NCI-H774 (cell line): ENCODE results near the gene SPATA33.
"Not testable (repeated sequence)": the region's sequence is repeated elsewhere in the genome, so short reads cannot be mapped to it uniquely, and the experiment has no call there.

Source experiments
- DNase-seq: peaks from one replicate; lab custom pipeline; 2025; lab: John Stamatoyannopoulos, UW

SPATA33 gene

DNA sequence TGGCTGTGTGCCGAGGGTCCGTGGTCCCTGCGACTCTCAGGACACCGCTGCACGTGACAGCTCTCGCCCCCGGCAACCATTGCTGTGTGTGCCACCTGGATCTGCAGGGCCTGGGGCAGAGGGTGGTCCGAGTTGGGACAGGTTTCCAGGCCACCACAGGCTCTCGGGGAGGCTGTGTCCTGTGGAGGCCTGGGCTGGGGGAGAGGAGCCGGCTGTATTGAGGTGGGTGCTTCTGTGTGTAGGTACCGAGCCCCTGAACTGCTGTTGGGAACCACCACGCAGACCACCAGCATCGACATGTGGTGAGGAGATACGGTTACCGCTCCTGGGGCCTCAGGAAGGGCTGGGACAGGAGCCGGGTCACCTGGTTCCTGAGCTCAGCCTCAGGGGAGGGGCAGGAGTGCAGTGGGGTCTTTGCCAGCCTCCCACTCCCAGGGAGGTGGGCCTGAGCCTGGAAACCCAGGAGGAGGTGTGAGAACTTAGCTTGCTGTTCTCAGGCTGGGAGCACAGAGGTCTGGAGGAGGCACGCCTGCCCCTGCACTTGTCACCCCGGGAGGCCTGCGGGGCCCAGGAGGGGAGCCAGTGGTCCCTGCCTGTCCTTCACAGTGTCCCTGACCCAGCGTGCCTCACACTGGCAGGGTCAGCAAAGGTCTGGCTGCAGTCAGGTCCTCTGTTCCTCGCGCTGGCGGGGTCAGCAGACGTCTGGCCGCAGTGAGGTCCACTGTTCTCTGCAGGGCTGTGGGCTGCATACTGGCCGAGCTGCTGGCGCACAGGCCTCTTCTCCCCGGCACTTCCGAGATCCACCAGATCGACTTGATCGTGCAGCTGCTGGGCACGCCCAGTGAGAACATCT lies 36.5 kb downstream of the SPATA33 start:
- DNase-seq, result no peak

DNA sequence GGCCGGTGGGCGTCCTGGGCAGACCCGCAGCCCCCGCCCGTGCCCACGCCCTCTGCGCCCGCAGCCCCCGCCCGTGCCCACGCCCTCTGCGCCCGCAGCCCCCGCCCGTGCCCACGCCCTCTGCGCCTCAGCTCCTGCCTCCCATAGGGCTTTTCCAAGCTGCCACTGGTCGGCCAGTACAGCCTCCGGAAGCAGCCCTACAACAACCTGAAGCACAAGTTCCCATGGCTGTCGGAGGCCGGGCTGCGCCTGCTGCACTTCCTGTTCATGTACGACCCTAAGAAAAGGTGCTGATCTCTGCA lies 37.1 kb downstream of the SPATA33 start:
- DNase-seq, result not testable (repeated sequence)

DNA sequence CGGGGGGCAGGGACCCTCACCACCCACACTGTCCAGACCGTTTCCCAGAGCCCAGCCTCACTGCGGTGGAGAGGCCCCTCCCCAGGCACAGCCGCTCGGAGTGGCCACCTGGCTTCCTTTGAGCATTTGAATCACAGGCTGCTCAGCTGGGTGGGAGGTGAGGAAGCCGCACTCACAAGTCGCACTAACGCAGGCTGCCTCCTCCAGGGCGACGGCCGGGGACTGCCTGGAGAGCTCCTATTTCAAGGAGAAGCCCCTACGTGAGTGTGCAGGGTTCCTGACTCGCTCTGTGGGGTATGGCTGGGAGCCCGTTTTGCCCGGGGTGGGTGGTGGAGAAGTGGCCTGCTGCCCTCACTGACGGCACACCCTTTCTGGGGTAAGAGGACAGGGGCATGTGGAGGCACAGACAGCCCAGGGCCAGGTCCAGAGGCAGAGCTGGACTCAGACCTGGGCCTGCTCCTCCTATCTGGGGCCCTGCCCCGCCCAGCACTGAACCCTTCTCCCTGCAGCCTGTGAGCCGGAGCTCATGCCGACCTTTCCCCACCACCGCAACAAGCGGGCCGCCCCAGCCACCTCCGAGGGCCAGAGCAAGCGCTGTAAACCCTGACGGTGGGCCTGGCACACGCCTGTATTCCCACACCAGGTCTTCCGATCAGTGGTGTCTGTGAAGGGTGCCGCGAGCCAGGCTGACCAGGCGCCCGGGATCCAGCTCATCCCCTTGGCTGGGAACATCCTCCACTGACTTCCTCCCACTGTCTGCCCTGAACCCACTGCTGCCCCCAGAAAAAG lies 37.6 kb downstream of the SPATA33 start:
- DNase-seq, result no peak

DNA sequence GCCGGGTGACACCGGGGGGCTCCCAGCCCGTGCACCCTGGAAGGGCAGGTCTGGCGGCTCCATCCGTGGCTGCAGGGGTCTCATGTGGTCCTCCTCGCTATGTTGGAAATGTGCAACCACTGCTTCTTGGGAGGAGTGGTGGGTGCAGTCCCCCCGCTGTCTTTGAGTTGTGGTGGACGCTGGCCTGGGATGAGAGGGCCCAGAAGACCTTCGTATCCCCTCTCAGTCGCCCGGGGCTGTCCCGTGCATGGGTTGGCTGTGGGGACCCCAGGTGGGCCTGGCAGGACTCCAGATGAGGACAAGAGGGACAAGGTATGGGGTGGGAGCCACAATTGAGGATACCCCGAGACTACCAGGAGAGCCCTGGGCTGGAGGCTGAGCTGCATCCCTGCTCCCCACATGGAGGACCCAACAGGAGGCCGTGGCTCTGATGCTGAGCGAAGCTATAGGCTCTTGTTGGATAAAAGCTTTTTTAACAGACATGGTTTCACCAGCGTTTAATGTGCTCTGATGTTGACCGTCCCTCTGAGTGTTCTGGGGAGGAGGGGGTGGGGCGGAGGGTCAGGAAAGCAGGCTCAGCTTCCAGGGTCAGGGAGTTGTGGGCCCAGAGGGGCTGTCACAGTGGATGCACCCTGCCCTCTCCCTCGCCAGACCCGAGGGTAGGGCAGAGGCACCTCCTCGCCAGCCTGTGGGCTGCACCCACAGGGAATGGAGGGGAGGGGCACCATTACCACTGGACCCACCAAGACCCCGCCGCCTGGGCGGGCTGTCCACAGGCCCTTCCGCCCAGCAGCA lies 38.4 kb downstream of the SPATA33 start:
- DNase-seq, result no peak

DNA sequence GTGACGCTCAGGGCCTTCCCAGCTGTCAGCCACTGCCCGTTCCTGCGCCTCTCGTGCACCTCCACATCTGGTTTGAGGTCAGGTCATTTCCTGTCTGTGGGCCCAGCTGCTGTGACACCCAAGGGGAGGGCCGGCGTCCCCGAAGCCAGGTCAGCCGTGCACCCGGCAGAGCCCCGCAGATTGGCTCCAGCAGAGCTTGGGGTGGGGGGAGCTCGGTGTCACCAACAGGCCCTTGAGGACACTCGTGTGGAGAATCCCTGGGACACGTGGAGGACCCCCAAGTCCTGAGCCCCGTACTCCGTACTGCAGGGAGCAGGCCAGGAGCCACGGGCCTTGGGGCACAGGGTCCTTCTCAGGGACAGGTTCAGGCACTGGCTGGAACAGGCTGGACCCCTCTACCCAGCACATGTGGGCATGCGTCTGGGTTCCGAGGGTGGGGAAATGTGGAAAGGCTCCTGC lies 39.1 kb downstream of the SPATA33 start:
- no peak for DNase-seq

DNA sequence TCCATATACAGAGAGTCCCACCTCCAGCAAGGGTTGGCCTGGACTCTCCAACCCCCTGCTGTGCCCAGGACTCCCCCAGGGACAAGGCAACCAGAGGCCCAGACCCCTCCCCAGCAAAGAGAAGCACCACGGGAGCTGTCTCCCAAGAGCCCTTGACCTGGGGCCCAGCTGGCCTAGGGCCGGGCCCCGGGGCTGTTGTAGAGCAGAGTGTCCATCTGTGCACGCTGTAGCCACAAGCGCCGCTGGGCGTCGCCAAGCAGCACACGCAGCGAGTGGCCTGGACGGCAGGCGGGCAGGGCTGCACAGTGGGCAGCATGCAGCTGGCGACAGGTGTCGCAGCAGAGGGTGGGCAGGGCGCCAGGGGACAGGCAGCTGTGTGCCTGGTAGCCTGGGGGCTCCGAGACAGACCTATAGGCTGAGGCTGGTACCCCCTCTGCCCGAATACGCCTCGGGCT lies 39.6 kb downstream of the SPATA33 start:
- DNase-seq, result no peak

DNA sequence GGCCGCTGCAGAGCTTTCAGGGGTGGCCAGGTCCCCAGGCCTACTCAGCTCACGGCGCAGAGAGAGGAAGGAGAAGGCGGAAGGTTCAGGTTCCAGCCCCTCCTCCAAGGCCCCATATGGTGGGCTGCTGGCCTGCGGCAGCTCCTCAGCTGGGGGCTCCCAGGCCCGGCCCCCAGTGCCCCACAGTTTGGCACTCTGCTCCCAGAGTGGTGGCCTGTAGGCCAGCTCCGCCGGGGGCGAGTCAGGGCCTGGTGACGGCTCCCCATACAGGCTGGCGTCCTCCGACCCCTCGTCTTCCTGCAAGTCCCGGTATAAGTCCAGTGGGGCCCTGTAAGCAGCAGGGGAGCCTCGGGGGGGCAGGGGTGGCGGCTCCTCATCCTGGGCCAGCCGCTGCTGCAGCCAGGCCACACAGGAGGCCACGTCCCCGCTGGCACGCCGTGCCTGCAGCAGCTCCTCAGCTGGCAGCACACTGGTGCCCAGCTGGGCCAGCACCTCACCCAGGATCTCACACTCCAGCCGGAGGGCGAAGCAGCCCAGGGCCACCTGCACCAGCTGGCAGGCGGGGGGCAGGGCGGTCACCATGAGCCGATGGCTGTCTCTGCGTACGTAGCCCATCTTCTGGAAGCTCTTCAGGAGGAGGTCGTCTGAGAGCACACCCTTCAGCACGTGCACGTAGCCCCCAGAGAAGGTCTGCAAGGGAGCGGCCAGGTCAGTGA lies 40.1 kb downstream of the SPATA33 start:
- DNase-seq, result no peak

DNA sequence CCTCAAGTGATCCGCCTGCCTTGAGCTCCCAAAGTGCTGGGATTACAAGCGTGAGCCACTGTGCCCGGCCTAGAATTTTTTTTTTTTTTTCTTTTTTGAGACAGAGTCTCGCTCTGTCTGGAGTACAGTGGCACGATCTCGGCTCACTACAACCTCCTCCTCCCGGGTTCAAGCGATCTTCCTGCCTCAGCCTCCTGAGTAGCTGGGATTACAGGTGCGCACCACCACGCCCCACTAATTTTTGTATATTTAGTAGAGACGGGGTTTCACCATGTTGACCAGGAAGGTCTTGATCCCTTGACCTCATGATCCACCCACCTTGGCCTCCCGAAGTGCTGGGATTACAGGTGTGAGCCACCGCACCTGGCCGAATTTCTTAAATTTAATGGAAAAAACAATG lies 41.1 kb downstream of the SPATA33 start:
- not testable (repeated sequence) for DNase-seq

DNA sequence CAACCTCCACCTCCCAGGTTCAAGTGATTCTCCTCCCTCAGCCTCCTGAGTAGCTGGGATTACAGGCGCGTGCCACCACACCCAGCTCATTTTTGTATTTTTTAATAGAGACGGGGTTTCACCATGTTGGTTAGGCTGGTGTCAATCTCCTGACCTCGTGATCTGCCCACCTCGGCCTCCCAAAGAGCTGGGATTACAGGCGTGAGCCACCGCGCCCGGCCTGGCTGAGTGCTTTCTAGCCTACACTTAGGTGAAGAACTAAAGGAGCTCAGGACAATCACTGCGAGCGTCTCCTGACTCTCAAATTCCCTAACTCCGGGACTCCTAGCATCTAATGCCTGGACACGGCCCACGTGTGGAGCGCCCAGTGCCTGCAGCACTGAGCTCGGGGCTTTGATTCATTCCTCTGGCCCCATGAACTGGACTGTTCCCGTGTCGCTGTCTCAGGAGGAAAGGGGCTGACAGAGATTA lies 42.0 kb downstream of the SPATA33 start:
- not testable (repeated sequence) for DNase-seq

DNA sequence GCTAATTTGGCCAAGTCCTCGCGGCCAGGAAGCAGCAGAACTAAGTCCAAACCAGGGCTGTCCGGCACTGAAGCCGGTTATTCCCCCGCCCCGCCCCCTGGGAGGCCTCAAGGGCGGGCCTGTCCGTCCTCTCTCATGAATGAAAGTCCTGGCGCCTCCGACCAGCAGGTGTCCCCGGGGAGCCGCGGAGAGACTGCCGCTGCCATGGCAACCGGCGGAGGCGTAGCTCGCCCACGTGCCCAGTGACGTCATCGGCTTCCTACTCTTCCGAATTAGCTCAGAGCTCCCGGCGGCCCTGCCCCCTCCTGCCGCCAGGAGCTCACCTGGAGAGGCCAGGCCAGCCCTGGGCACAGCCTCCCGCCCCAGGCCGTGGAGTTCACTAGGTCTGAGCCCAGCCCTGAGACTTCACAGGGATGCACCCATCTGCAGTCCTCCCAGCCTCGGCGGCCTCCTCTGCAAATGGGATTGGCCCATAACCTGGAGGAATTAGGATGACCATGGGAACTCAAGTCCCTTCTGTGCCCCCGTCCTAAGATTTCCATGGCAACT lies 42.5 kb downstream of the SPATA33 start:
- DNase-seq, result peak; percentile 92

DNA sequence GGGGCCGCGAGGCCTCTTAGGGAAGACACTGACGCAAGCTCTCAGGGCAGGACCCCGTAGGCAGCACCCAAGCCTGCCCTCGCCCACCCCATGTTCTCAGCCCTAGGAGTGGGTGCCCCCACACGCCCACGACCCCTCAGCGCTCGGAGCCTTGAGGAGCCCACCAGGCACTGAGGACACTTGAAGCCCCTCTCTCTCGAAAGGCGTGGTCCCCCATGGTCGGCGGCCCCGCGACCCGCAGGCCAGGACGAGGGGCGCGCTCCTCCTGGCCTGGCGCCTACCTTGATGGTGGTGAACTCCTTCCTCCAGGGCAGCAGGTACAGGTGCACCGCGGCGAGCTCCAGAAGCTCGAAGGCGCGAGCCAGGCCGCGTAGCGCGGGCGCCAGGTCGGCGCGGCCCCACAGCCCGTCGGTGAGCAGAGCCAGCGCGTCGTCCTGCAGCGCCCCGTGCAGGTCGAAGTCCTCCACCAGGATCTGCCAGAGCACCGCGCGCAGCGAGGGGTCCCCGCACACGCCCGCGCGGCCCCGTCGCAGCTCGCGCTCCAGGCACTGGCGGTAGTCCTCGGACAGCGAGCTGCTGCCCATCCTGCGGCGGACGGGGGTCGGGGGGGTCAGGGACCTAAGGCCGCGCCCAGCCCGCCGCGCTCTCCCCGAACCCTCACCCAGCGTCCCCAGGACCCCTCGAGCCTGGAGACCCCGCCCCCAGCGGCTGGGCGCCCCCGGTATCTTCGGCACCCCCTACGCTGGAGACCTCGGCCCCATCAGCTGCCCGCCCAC lies 43.2 kb downstream of the SPATA33 start:
- DNase-seq, result peak; percentile 32

DNA sequence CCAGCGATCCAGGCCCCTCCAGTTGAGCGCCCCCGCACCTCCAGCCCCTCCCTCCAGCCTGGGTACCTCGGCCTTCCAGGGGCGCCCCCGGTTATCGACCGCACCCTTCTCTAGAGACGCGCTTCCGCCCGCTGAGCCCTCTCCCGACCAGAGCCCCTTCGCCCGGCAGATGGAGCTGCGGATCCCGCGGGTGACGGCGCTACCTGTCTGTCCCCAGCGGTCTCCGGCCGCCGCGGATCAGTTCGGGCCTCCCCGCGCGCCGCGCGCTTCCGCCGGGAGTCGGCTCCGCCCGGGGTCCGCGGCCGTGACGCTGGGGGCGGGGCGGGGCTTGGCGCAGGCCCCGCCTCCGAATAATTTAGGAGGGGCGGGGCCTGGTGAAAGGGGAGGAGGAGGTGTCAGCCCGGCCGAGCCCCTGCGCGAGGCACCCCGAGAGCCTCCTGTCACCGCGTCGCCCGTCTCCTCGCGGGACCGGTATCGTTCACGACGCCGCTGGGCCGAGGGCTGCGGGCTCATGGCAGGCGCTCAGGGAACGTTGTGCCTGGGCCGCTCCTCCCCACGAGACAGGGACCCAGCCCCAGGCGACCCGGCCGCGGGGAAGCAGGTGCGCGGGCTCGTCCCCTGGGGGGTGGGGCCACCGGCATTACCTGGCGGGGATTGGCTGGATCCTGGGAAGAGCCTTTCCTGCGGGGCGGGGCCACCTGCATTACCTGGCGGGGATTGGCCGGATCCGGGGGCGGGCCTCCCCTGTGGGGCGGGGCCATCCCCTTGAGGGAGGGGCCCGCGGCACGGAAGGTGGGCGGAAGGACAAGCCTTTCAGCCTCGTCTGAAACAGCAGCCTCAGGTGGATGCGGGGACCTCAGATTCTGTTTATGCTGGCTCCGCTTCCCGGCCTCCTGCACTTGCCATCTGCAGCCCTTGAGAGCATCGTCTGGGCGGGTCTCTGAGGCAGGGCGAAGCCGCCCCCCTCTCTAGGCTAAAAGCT lies 44.1 kb downstream of the SPATA33 start, which contains the start of gene SPATA2L:
SPATA2L (minus strand) TSS at position 281 of the 982 bp plus-strand sequence. CDS start 473 bp downstream, outside the sequence.
- peak; percentile 78 for DNase-seq

DNA sequence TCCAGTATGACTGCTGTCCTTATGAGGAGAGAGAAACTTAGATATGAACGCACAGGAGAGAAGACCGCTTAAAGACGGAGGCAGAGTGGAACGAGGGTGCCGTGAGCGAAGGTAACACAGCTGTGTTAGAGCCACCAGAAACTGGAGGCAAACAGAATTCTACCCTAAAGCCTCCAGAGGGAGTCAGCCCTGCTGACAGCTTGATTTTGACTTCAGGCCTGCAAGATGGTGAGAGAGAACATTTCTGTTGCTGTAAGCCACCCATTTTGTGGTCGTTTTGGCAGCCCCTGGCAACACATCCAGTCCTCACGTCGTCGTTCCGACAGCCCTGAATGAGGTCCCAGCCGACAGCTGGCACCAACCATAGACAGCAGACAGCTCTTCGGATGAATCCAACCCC lies 46.6 kb downstream of the SPATA33 start:
- DNase-seq, result no peak

DNA sequence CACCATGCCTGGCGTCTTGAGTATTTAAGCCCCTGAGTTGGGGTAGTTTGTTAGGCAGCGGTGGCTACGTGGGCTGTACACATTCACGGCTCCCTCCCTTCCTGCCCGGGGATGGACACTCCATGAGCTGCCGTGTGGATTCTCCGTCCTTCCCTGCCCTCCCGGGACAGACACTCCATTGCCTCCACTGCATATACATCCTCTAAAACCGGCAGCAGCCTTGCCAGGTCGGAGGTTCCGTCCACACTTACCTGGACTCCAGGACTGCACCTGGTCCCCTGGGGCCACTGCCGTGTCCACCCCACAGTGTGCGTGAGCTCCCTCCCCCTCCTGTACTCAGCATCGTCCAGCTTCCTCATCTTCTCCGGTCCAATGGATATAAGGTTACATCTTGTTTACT lies 47.4 kb downstream of the SPATA33 start:
- no peak for DNase-seq

DNA sequence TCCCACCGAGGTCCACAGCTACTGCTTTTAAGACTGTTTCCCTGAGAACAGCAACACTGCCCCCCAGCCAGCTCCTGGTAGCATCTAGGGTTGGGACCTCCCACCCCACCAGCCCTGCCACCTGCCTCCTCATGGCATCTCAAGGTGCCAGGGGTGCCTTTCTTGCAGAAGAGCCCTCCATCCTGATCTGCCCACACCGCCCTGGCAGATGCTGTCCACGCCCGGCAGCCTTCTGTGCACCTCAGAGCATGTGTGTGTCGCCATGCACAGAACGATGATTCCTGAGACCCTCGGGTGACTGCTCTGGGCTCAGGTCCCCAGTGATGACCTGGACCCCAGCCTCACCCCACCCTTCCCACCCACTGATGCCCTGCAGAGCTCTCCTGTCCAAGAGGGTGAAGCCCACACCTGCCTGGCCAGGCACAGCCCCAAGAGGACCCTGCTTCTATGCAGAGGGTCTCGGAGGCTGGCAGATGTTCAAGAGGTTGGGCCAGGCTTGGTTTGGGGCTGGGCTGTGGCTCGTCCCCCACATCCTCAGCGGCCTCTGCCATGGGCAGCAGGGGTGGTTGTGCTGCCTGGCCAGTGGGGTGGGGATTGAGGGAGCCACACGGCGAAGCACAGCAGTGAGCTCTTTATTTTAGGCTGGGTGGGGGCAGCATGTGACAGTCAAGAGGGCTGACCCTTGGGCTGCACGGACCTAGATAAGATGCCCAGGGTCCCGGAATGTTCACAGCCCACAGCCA lies 49.1 kb downstream of the SPATA33 start:
- no peak for DNase-seq

DNA sequence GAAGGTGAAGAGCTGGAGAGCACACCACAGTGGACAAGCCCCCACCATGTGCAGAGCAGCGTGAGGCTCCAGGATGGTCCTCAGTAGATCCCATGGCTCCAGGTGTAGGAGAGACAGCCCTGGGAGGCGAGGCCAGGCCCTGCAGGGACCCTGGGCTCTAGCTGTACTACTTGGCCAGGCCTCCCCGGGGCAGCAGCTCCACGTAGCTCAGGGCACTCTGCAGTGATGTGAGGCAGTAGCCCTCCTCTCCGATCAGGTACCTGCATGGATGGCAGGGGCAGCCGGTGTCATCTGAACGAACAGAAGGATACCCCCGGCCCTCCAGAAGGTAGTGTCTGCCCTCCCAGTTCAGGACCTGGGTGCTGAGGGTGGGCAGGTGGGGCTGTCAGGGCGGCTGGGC lies 50.1 kb downstream of the SPATA33 start:
- DNase-seq, result no peak

DNA sequence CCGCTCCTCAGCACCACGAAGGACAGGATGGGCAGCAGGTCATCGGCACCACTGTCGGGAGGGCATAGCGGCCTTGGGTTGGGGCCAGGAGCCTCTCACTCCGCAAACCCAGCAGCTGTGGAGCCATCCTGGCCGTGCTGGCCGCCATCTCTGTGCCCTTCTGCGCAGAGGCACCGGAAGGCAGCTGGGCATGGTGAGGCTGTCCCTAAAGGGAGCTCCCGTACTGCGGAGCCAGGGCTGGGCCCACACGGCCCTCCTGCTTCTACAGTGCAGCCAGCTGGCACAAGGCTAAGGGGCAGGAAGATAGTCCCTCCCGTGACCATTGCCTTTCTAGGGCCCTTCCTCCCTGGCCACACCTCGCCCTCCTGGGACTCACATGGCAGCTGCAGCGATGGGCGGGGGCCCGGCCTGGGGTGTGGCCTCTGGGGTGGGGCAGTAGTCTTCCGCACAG lies 50.9 kb downstream of the SPATA33 start:
- no peak for DNase-seq

DNA sequence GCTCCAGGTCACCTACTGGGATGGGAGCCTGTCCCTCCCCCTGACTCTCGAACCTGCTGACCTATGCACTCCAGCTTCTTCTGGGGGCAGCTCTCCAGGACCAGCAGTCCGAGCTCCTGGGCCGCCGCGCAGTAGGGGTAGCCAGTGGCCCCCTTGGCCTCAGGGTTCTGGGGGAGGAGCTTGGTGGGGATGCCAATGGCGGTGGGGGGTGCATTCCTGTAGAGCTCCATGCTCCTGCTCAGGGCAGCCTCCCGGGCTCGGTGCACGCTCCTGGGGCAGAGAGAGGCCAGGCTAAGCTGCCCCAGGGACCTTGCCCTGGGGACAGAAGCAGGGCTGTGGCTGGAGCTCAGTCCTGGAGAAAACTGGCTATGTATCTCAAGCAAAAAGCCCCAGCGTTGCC lies 51.5 kb downstream of the SPATA33 start:
- no peak for DNase-seq
